HepG2 (cell line): ENCODE data around the gene RNPEPL1. TPM values are rescaled to one million over a fixed set of nuclear protein-coding genes. Genes with fewer than 3 reads are reported as not detected.
"Not testable (repeated sequence)": the region's sequence is repeated elsewhere in the genome, so short reads cannot be mapped to it uniquely, and the experiment has no call there.

Experiments used
- ATAC-seq: fragments of 200-7000 bp; cut with Tn5 transposase; 3 replicates; pipeline ENCODE4 v1.9.1; 2020; ENCODE audit warnings: mild to moderate bottlenecking, moderate library complexity
- BruUV-seq: library from RNA; stranded (reverse); fragments of 400-500 nt; replicated peaks from 2 replicates; lab custom pipeline; 2021; lab: Mats Ljungman, UMichigan
- CTCF ChIA-PET: fragments of 300-600 bp; formaldehyde crosslinking; extraction: SDS; loops from one replicate; lab custom pipeline; 2021; ENCODE audit warnings: low total read pairs, inconsistent platforms, low intra/inter-chr PET ratio; lab: Yijun Ruan, JAX
- POLR2A ChIA-PET: fragments of 350-600 bp; sonication (Branson Sonifier 250); formaldehyde crosslinking; loops from one replicate; lab custom pipeline; 2020; ENCODE audit warnings: antibody characterized with exemption, inconsistent platforms; lab: Yijun Ruan, JAX
- DNase-seq: peaks from one replicate; pipeline ENCODE4 v3.0.0-alpha.2; 2015; ENCODE audit warnings: low spot score
- FAIRE-seq: peaks from 3 replicates; lab custom pipeline; 2011; peaks lifted over from hg19 to GRCh38; lab: Jason Lieb, UNC
- H2AFZ ChIP-seq: one replicate; pipeline ENCODE4 v1.6.1; 2011; ENCODE audit warnings: low read length, inconsistent platforms
- H3K27ac ChIP-seq: fragments of 300-600 bp; 3 replicates; pipeline ENCODE4 v1.8.0; 2011; ENCODE audit warnings: mixed run types, mild to moderate bottlenecking, mixed read lengths, low read length, inconsistent platforms; ENCODE audit not compliant: insufficient read depth; ENCODE audit errors: extremely low read length
- H3K27me3 ChIP-seq, 2 experiments: fragments of 200-600 bp in 1 of 2; 2 replicates in 1 of 2; 3 replicates in 1 of 2; pipeline versions ENCODE4 v1.6.0 to v1.8.0; 2011; ENCODE audit warnings: low read length in 2 of 2, mild to moderate bottlenecking in 2 of 2, moderate library complexity in 2 of 2, inconsistent platforms in 1 of 2; ENCODE audit not compliant: insufficient read depth in 2 of 2, control insufficient read depth in 1 of 2
- H3K36me3 ChIP-seq, 2 experiments: fragments of 200-600 bp in 1 of 2; replicated peaks in 1 of 2; 2 replicates in 1 of 2; 3 replicates in 1 of 2; pipeline versions ENCODE4 v1.5.1 to v1.8.0; 2011; ENCODE audit warnings: low read length in 2 of 2, inconsistent platforms in 1 of 2; ENCODE audit not compliant: insufficient read depth in 2 of 2, control insufficient read depth in 1 of 2
- H3K4me1 ChIP-seq: 2 replicates; pipeline ENCODE4 v1.5.1; 2012; ENCODE audit warnings: low read length, inconsistent platforms; ENCODE audit not compliant: insufficient read depth
- H3K4me2 ChIP-seq: 2 replicates; pipeline ENCODE4 v1.6.0; 2011; ENCODE audit warnings: low read depth, low read length, inconsistent platforms
- H3K4me3 ChIP-seq, 3 experiments: fragments of 200-600 bp in 1 of 3; sonication (generic), shearing (Covaris generic) in 1 of 3; replicated peaks in 1 of 3; 2 replicates each; pipeline ENCODE4 v1.5.1; 2011 to 2016; ENCODE audit warnings: low read length in 3 of 3, inconsistent platforms in 2 of 3, low read depth in 2 of 3, mild to moderate bottlenecking in 2 of 3, control low read depth in 1 of 3, mixed read lengths in 1 of 3; ENCODE audit not compliant: insufficient read depth in 1 of 3
- H3K79me2 ChIP-seq: one replicate; pipeline ENCODE4 v1.6.1; 2011; ENCODE audit warnings: low read length, inconsistent platforms; ENCODE audit not compliant: insufficient read depth
- H3K9ac ChIP-seq: 2 replicates; pipeline ENCODE4 v1.6.0; 2011; ENCODE audit warnings: mild to moderate bottlenecking, low read depth, low read length, inconsistent platforms; ENCODE audit not compliant: insufficient read depth
- H3K9me3 ChIP-seq: 2 replicates; pipeline ENCODE4 v1.5.1; 2012; ENCODE audit warnings: mild to moderate bottlenecking, low read length
- H4K20me1 ChIP-seq: 2 replicates; pipeline ENCODE4 v1.6.0; 2011; ENCODE audit warnings: inconsistent platforms, mild to moderate bottlenecking, low read length, moderate library complexity; ENCODE audit not compliant: insufficient read depth
- CTCF ChIP-seq: sonication (generic); formaldehyde crosslinking; IDR thresholded peaks from 2 replicates; pipeline ENCODE4 v1.5.0; 2020; ENCODE audit warnings: mild to moderate bottlenecking, missing genetic modification reagents, moderate library complexity
- MAFF ChIP-seq: IDR thresholded peaks from 2 replicates; pipeline ENCODE4 v1.6.1; 2011; ENCODE audit warnings: low read depth, low read length, improper control_type of control experiment
- MAFK ChIP-seq, 2 experiments: IDR thresholded peaks in 1 of 2; conservative IDR thresholded peaks in 1 of 2; 2 replicates each; pipeline ENCODE4 v1.6.1; 2011; ENCODE audit warnings: improper control_type of control experiment in 2 of 2, low read length in 2 of 2
- ZFP36L2 ChIP-seq: sonication (generic); formaldehyde crosslinking; IDR thresholded peaks from 2 replicates; pipeline ENCODE4 v1.4.0; 2020; ENCODE audit warnings: missing genetic modification reagents
- WGBS: methylation state at CpG from one replicate; pipeline ENCODE4 v1.1.6; 2017; ENCODE audit warnings: low lambda C conversion rate; 5-methylcytosine and 5-hydroxymethylcytosine counted together
- in situ Hi-C: cut with HindIII; loops from 2 replicates; pipeline ENCODE4 v1.10.0; 2017; ENCODE audit warnings: low pct_unique_long_range_greater_than_20kb; ENCODE audit not compliant: extremely low pct_ligation_motif_present
- intact Hi-C: fragments of 100-400 bp; cut with micrococcal nuclease; formaldehyde crosslinking; loops from one replicate; pipeline ENCODE4 v1.10.0; 2022; ENCODE audit not compliant: unreplicated experiment
- polyA plus RNA-seq, 8 experiments: library from polyadenylated mRNA; depleted of rRNA in 3 of 8; stranded (reverse) in 7 of 8; unstranded in 1 of 8; fragments of >200 nt; fragmentation: Illumina TruSeq in 4 of 8; extraction: Trizol in 4 of 8; gene quantifications; 2 replicates each; pipeline versions ENCODE4 v1.2.1 to v1.2.3, GENCODE V29; 2011 to 2016; ENCODE audit warnings: low read depth in 4 of 8, missing spikeins in 1 of 8, mixed read lengths in 1 of 8; ENCODE audit not compliant: insufficient read depth in 1 of 8
- total RNA-seq, 5 experiments: library from RNA; depleted of rRNA; stranded (reverse); fragments of >200 nt; fragmentation: Illumina TruSeq; extraction: Trizol; gene quantifications; 2 replicates each; pipeline ENCODE4 v1.2.3, GENCODE V29; 2016; ENCODE audit warnings: low read depth in 1 of 5

RNPEPL1 gene
- total and polyA plus RNA-seq, 2 of the 13 experiments (the other 11 are each of a cell fraction or from before 2014, with no cell fraction given), result 13.0 to 18.0 TPM

GRCh38 chr2:240521885-240522284 is 46.4 kb upstream of the RNPEPL1 start:
- H3K4me3 ChIP-seq, H3K4me2 ChIP-seq, FAIRE-seq, BruUV-seq, ATAC-seq, H3K4me1 ChIP-seq, CTCF ChIA-PET, H3K27me3 ChIP-seq, intact Hi-C loops, H3K9ac ChIP-seq, H2AFZ ChIP-seq, H4K20me1 ChIP-seq, DNase-seq, H3K27ac ChIP-seq, H3K79me2 ChIP-seq, POLR2A ChIA-PET: not testable (repeated sequence)
- TF ChIP-seq MAFK (conservative IDR thresholded peaks at IDR 0.05 in 1 of 2, IDR thresholded peaks at IDR 0.05 in 1 of 2; ENCODE audit: low read length in 2 of 2) (peak; percentile 77 to 88), MAFF (peak; percentile 85)
- H3K9me3 ChIP-seq, result peaks cover 18% of the 10 kb centered on the region
- peaks cover 21 to 43% of the 10 kb centered on the region in 2 experiments for H3K36me3 ChIP-seq
- 97% methylated on average over 5 of the region's 5 CpGs for WGBS
- in situ Hi-C loops, result loop anchor here (10.0 kb wide), 1 partner anchor 183 kb away; no protein-coding TSS in a partner anchor

GRCh38 chr2:240522406-240522805 is 45.9 kb upstream of the RNPEPL1 start:
- POLR2A ChIA-PET, result no interaction called here

More at GRCh38 chr2:240522406-240522805, 45.9 kb upstream of the RNPEPL1 start:
- Histone ChIP-seq H3K9ac (no peak overlapping the region), H3K27me3 (no peaks in the 10 kb centered on the region), H3K4me1 (no peaks in the 10 kb centered on the region), H3K79me2 (no peaks in the 10 kb centered on the region), H3K27ac (no peak overlapping the region), H3K4me2 (no peak overlapping the region), H3K36me3 (peaks cover 21 to 43% of the 10 kb centered on the region in 2 experiments), H2AFZ (no peak overlapping the region), H3K4me3 (no peak overlapping the region), H3K9me3 (peaks cover 18% of the 10 kb centered on the region), H4K20me1 (no peaks in the 10 kb centered on the region)
- BruUV-seq, result no TSS peak
- 97% methylated on average over 12 of the region's 12 CpGs for WGBS
- no peak for TF ChIP-seq CTCF (CRISPR knock-in tag)
- TF ChIP-seq ZFP36L2 (CRISPR knock-in tag), result no peak
- CTCF ChIA-PET, result no interaction called here
- in situ Hi-C loops (loop anchor here (10.0 kb wide), 1 partner anchor 182 kb away; no protein-coding TSS in a partner anchor), intact Hi-C loops (no loop called here)
- ATAC-seq (no peak), DNase-seq (no peak), FAIRE-seq (no peak)
